Measurements from ENCODE around the gene MAG.

DNA sequence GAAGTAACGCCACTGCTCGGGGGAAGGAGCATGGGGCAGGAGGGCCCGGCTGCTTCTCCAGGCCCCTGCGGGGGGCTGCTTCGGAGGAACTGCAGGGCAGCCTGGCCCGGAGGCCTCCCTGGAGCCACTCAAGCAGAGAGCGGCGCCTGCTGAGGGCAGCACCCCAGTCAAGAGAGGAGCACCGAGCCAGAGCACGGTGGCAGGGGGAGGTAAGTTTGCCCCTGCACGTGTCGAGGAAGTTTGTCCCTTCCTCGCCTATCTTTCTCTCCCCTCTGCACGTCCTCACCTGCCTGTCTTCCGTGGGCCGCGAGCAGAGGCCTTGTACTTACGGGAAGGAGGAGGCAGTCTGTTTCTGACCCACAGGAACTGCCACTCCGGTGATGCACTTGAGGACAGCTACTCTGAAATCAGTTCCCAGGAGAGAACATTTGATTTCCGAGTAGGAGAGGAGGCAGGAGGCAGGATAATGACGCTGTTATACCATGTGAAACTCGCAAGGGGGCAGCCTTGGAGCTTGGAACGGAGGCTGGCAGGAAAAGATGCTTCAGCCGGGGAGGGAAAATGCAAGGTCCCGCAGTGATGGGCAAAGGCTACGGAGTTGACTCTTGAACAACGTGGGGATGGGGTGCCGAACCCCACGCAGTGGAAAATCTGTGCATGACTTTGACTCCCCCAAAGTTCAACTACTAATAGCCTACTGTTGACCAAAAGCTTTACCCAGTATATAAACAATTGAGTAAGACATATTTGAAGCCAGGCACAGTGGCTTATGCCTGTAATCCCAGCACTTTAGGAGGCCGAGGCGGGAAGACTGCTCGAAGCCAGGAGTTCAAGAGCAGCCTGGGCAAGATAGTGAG is 60.7 kb downstream of the MAG start:
- TF ChIP-seq SUZ12 (IDR thresholded peaks at IDR 0.05; ENCODE audit: extremely low read depth, insufficient read depth, insufficient read length) (no peak), ZNF274 (IDR thresholded peaks at IDR 0.05; ENCODE audit: low read depth, low read length) (no peak)

Data from NT2/D1 (cell line).